ENCODE measurements around the gene PLPP7.

The PLPP7 gene

DNA sequence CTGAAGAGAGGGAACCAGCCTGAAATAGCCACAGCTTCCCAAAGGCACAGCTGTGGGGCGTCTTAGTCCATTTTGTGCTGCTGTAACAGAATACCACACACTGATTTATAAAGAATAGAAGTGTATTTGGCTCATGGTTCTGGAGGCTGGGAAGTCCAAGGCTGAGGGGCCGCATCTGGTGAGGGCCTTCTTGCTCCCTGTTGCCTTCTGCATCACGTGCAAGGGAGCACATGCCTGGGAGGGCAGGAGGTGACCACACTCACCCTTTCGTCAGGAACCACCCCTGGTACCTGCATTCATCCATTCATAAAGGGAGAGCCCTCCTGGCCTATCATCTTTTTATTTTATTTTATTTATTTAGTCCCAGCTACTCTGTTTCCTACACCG, 10.4 kb downstream of the PLPP7 start:
- H3K4me3 ChIP-seq (ENCODE audit: low read depth, low read length), result no peak overlapping the region
- TF ChIP-seq MYC (IDR thresholded peaks at IDR 0.05; ENCODE audit: low read depth, low read length), result no peak
- no peak for DNase-seq (ENCODE audit: low read depth)

DNA sequence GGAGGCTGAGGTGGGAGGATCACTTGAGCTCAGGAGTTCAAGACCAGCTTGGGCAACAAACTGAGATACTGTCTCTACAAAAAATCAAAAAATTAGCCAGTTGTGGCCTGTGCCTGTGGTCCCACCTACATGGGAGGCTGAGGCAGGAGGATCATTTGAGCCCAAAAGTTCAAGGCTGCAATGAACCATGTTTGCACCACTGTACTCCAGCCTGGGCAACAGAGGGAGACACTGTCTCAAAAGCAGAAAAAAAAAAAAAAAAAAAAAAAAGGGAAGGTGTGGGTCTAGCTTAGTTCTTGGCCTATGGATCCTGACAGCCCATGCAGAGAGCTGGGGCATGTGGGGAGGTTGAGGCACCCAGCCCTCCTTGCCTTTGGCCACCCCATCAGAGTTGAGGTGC, 10.9 kb downstream of the PLPP7 start:
- no peak for TF ChIP-seq POLR2A (IDR thresholded peaks at IDR 0.05; ENCODE audit: extremely low read depth, insufficient read length)
- TF ChIP-seq, protein P1, sequence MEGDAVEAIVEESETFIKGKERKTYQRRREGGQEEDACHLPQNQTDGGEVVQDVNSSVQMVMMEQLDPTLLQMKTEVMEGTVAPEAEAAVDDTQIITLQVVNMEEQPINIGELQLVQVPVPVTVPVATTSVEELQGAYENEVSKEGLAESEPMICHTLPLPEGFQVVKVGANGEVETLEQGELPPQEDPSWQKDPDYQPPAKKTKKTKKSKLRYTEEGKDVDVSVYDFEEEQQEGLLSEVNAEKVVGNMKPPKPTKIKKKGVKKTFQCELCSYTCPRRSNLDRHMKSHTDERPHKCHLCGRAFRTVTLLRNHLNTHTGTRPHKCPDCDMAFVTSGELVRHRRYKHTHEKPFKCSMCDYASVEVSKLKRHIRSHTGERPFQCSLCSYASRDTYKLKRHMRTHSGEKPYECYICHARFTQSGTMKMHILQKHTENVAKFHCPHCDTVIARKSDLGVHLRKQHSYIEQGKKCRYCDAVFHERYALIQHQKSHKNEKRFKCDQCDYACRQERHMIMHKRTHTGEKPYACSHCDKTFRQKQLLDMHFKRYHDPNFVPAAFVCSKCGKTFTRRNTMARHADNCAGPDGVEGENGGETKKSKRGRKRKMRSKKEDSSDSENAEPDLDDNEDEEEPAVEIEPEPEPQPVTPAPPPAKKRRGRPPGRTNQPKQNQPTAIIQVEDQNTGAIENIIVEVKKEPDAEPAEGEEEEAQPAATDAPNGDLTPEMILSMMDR (IDR thresholded peaks at IDR 0.05; ENCODE audit: low read depth, low read length), result no peak
- TF ChIP-seq, protein P2, sequence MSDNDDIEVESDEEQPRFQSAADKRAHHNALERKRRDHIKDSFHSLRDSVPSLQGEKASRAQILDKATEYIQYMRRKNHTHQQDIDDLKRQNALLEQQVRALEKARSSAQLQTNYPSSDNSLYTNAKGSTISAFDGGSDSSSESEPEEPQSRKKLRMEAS (IDR thresholded peaks at IDR 0.05; ENCODE audit: low read depth, low read length), result no peak
- TF ChIP-seq MYC (IDR thresholded peaks at IDR 0.05; ENCODE audit: low read depth, low read length), result no peak
- no peak for DNase-seq (ENCODE audit: low read depth)

DNA sequence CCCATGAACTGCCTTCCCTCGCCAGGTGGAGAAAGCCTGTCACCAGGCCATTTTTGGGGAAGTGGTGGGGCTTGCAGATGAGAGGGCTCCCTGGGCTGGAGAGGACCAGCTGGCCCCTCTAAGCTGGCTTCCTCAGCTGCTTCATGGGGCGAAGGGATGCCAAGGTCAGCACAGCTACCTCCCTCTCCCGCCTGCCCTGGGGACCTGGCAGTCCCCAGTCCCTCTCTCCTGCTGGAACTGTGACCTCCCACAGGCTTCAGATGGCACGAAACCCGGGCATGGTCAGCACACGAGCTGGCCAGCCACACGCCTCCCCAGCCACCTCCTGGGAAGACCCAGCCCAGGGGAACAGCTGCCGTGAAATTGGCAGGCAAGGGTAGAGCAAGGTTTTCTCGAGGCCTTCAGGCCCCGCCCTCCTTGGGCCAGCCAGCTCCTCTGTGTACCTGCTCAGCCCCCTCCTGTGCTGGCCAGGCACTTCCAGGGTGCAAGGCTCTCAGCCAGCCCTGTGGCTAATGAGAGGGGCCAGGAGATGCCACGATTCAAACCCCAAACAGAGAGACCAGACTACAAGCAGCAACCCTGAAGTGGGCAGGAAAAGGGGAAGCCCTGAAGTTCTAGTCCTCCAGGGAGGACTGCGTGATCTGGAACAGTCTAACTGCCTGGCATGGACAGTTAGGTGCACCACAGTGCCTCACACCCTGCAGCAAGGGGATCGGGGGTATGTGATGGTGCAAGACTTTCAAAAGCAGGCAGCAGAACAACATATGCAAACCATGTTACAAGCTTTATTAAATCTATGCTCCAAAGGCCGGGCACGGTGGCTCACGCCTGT, 12.9 kb downstream of the PLPP7 start:
- DNase-seq (ENCODE audit: low read depth), result peak; percentile 61
- TF ChIP-seq, protein P1 (IDR thresholded peaks at IDR 0.05; ENCODE audit: low read depth, low read length), result no peak
- TF ChIP-seq, protein P2 (IDR thresholded peaks at IDR 0.05; ENCODE audit: low read depth, low read length), result no peak
- no peak for TF ChIP-seq POLR2A (IDR thresholded peaks at IDR 0.05; ENCODE audit: extremely low read depth, insufficient read length)
- no peak for TF ChIP-seq MYC (IDR thresholded peaks at IDR 0.05; ENCODE audit: low read depth, low read length)
- H3K4me3 ChIP-seq (ENCODE audit: low read depth, low read length), result no peak overlapping the region

More for the DNA sequence above, 10.9 kb downstream of the PLPP7 start:
- H3K4me3 ChIP-seq (ENCODE audit: low read depth, low read length), result no peak overlapping the region

DNA sequence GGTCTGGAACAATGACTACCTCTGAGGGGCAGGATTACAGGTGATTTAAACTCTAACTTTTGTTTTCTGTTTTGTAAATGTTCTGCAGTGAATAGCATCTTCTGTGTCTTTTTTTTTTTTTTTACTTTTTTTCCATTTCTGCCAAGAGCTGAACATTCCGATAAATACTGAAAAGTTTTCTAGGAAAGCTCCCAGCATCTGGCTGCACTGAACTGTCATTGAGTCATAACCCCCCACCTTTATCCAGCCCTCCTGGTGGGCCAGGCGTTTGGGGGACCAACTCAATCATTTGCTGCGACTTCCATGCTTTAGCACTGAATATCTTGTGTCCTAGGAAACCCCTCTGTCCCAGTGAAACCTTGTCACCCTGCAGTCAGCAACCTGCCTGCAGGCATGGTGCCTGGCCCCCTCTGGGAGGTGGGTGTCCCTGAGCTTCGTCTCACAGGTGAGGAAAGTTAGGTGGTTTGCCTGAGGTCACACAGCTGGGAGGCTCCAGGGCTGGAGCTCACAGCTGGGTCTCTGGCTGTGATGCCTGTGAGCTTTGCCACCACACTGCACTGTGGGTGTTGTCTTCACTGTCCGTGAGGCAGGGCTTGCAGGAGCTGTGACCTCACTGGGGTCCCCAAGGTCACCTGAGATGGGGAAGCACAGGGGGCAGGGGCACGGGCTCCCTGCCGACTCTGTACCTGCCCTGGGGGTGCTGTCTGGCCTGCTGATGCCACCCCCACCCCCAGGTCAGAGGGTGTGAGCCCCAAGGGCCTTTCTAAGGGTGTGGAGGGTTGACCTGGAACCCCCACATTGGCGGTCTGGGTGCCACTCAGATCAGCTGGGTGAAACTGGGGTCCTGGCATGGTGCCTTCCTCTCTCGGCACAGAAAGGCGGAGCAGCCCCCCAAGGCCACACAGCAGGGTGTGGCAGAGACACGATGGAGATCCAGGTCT, 14.1 kb downstream of the PLPP7 start:
- no peak overlapping the region for H3K4me3 ChIP-seq (ENCODE audit: low read depth, low read length)
- DNase-seq (ENCODE audit: low read depth), result no peak
- TF ChIP-seq MYC (IDR thresholded peaks at IDR 0.05; ENCODE audit: low read depth, low read length) (no peak), POLR2A (IDR thresholded peaks at IDR 0.05; ENCODE audit: extremely low read depth, insufficient read length) (no peak)
- TF ChIP-seq, protein P2 (IDR thresholded peaks at IDR 0.05; ENCODE audit: low read depth, low read length), result no peak
- TF ChIP-seq, protein P1 (IDR thresholded peaks at IDR 0.05; ENCODE audit: low read depth, low read length), result no peak

DNA sequence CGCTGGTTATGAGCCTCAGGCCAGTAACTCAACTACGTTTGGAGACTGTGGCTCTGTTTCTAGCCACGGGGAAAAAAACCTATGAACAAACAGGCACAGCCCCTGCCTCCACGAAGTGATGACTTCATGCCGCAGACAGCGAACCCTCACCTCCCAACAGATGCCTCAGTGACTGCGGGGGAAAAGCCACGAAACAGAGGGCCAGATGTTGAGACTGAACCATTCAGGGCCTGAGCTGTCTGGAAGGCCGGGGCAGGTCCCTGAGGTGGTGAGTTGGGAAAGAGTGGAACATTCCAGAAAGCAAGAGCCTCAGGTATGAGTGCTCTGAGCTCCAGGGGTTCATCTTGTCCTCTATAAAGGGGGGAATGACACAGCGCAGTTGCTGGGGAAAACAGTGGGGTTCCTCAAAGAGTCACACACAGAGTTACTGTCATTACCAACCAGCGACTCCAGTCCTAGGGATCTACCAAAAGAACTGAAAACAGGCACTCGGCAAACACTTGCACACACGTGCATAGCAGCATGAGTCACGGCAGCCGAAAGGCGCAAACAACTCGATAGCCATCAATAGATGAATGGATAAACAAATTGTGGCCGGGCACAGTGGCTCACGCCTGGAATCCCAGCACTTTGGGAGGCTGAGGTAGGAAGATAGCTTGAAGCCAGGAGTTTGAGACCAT, 15.3 kb downstream of the PLPP7 start:
- TF ChIP-seq POLR2A (IDR thresholded peaks at IDR 0.05; ENCODE audit: extremely low read depth, insufficient read length), result no peak
- TF ChIP-seq, protein P2 (IDR thresholded peaks at IDR 0.05; ENCODE audit: low read depth, low read length), result no peak
- TF ChIP-seq MYC (IDR thresholded peaks at IDR 0.05; ENCODE audit: low read depth, low read length), result no peak
- TF ChIP-seq, protein P1 (IDR thresholded peaks at IDR 0.05; ENCODE audit: low read depth, low read length), result no peak
- no peak overlapping the region for H3K4me3 ChIP-seq (ENCODE audit: low read depth, low read length)
- DNase-seq (ENCODE audit: low read depth), result no peak
